Progenitor cell of endocrine pancreas (in vitro differentiated cells): ENCODE measurements around the gene NELL1. TPM values are rescaled to one million over a fixed set of nuclear protein-coding genes. Genes with fewer than 3 reads are reported as not detected.

ENCODE experiments used
- DNase-seq: peaks from one replicate; pipeline ENCODE4 v3.0.0; 2021; ENCODE audit warnings: low spot score; ENCODE audit not compliant: unreplicated experiment
- H3K27ac Mint-ChIP-seq: 2 replicates; pipeline ENCODE4 v1.8.0; 2021; ENCODE audit warnings: mild to moderate bottlenecking, moderate library complexity, mixed read lengths
- H3K27me3 Mint-ChIP-seq: 2 replicates; pipeline ENCODE4 v1.8.0; 2021; ENCODE audit warnings: mixed read lengths
- H3K36me3 Mint-ChIP-seq: 2 replicates; pipeline ENCODE4 v1.8.0; 2022; ENCODE audit warnings: mixed read lengths; ENCODE audit not compliant: insufficient read depth
- H3K4me1 Mint-ChIP-seq: 2 replicates; pipeline ENCODE4 v1.8.0; 2021; ENCODE audit warnings: low read depth, mixed read lengths
- H3K4me3 Mint-ChIP-seq: 2 replicates; pipeline ENCODE4 v1.8.0; 2021; ENCODE audit warnings: low read depth, mild to moderate bottlenecking, moderate library complexity, mixed read lengths
- H3K9me3 Mint-ChIP-seq: 2 replicates; pipeline ENCODE4 v1.8.0; 2021; ENCODE audit warnings: low read depth, mixed read lengths
- total RNA-seq: library from RNA; stranded (reverse); gene quantifications from 2 replicates; pipeline ENCODE4 v1.2.1, GENCODE V29; 2021
- TF ChIP-seq, protein P1 (sequence below): fragments of 200-600 bp; sonication (generic); IDR thresholded peaks from one replicate; pipeline ENCODE4 v1.5.0; 2021; ENCODE audit warnings: antibody characterized with exemption, mild to moderate bottlenecking; ENCODE audit not compliant: unreplicated experiment

Gene NELL1
- total RNA-seq, 1 donor from 2014 or later: 2.2 TPM

DNA sequence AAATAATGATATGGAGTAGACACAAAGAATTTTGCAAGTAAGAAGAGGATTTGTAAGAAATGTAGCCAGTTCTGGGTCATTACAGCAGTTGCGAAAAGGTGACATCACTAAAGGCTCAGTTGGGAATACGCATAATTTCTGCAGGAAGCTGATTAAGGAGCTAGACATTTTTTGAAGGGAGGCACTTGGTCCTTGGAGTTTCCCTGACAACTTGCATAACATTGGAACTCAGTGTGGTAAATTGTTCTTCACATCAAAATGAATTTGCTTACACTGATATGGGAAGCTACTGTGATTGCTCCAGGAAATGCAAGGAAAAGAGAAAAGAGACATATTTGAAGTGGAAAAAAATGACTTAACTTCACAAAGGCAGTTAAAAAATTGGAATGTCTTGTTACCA, 626.1 kb downstream of the NELL1 start:
- no peaks in the 10 kb centered on the region for H3K36me3 Mint-ChIP-seq
- no peak for DNase-seq
- no peaks in the 10 kb centered on the region for H3K4me1 Mint-ChIP-seq
- H3K27ac Mint-ChIP-seq: no peak overlapping the region
- H3K9me3 Mint-ChIP-seq: peaks cover 9% of the 10 kb centered on the region
- TF ChIP-seq, protein P1, sequence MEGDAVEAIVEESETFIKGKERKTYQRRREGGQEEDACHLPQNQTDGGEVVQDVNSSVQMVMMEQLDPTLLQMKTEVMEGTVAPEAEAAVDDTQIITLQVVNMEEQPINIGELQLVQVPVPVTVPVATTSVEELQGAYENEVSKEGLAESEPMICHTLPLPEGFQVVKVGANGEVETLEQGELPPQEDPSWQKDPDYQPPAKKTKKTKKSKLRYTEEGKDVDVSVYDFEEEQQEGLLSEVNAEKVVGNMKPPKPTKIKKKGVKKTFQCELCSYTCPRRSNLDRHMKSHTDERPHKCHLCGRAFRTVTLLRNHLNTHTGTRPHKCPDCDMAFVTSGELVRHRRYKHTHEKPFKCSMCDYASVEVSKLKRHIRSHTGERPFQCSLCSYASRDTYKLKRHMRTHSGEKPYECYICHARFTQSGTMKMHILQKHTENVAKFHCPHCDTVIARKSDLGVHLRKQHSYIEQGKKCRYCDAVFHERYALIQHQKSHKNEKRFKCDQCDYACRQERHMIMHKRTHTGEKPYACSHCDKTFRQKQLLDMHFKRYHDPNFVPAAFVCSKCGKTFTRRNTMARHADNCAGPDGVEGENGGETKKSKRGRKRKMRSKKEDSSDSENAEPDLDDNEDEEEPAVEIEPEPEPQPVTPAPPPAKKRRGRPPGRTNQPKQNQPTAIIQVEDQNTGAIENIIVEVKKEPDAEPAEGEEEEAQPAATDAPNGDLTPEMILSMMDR: no peak
- H3K27me3 Mint-ChIP-seq: no peaks in the 10 kb centered on the region
- no peak overlapping the region for H3K4me3 Mint-ChIP-seq

DNA sequence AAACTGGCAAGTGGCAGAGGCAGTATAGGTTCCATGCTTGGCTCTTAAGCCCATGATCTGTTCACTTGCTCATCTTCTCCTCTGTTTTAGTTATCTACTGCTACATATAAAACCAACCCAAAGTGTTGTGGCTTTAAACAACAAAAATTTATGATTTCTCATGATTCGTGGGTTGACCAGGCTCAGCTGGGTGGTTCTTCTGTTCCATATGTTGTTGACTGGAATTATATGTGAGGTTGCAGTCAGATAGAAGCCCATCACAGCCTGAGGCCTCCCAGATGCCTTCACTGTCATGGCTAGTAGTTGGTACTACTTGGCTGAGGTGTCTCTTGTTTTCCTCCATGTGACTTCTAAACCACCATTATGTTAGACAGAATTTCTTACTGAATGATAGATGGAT, 632.6 kb downstream of the NELL1 start:
- Mint-ChIP-seq H3K9me3 (no peaks in the 10 kb centered on the region), H3K36me3 (no peaks in the 10 kb centered on the region), H3K27me3 (no peaks in the 10 kb centered on the region), H3K4me3 (no peak overlapping the region), H3K4me1 (peaks cover 3% of the 10 kb centered on the region), H3K27ac (no peak overlapping the region)
- DNase-seq: no peak
- TF ChIP-seq, protein P1: no peak

DNA sequence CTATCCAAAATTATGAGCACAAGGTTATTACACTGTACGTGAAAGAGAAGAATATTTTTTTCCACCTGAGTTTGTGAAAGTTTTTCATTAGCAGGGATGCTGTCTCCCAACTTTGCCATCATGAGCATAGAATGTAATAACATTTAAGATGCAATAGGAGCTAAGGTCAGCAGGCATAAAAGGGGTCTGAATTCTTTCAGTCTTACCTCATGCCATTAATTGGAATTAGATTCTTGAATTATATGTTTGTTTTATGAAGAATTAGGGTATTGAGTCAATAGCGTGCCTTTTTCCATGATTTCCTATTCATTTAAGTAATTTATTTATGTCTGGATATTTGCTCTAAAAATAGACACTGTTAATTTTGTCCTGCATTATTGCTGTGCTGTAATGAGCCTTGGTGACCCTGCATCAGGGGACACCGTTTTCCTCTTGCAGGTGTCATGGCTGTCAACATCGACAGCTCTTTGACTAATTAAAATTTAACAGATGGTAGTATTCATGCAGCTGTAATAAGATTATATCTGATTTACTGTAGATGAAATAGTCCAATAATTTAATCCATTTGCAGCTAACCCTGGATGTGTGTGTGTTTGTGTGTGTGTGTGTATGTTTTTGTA, 637.5 kb downstream of the NELL1 start:
- TF ChIP-seq, protein P1: no peak
- DNase-seq: no peak
- H3K9me3 Mint-ChIP-seq: no peaks in the 10 kb centered on the region
- H3K4me3 Mint-ChIP-seq: no peak overlapping the region
- H3K27me3 Mint-ChIP-seq: no peaks in the 10 kb centered on the region
- H3K4me1 Mint-ChIP-seq: peaks cover 6% of the 10 kb centered on the region
- no peak overlapping the region for H3K27ac Mint-ChIP-seq
- no peaks in the 10 kb centered on the region for H3K36me3 Mint-ChIP-seq

GRCh38 chr11:21307874-21308273, 638.5 kb downstream of the NELL1 start:
- H3K27me3 Mint-ChIP-seq: no peaks in the 10 kb centered on the region
- no peak for DNase-seq
- TF ChIP-seq, protein P1: no peak
- no peaks in the 10 kb centered on the region for H3K9me3 Mint-ChIP-seq
- peaks cover 6% of the 10 kb centered on the region for H3K4me1 Mint-ChIP-seq
- H3K4me3 Mint-ChIP-seq: no peak overlapping the region
- H3K36me3 Mint-ChIP-seq: no peaks in the 10 kb centered on the region
- H3K27ac Mint-ChIP-seq: no peak overlapping the region

- Mint-ChIP-seq H3K4me1 (peaks cover 2% of the 10 kb centered on the region), H3K4me3 (no peak overlapping the region), H3K27me3 (no peaks in the 10 kb centered on the region), H3K9me3 (peaks cover under 1% of the 10 kb centered on the region), H3K36me3 (no peaks in the 10 kb centered on the region), H3K27ac (no peak overlapping the region)
- TF ChIP-seq, protein P1: no peak
- no peak for DNase-seq
Observed at GRCh38 chr11:21316591-21316990, 647.2 kb downstream of the NELL1 start.
